Kidney epithelial cell (primary cell): Measurements from ENCODE around the gene LAMB4. TPM values are rescaled to one million over a fixed set of nuclear protein-coding genes. Genes with fewer than 3 reads are reported as not detected.

Source experiments
- DNase-seq: peaks from one replicate; pipeline ENCODE4 v3.0.0-alpha.2; 2010; ENCODE audit warnings: low read depth
- H3K27me3 ChIP-seq: 2 replicates; pipeline ENCODE4 v1.6.0; 2011; ENCODE audit warnings: low read length; ENCODE audit not compliant: control insufficient read depth, insufficient read depth
- H3K36me3 ChIP-seq: 2 replicates; pipeline ENCODE4 v1.5.1; 2011; ENCODE audit warnings: low read length; ENCODE audit not compliant: control insufficient read depth, insufficient read depth
- H3K4me3 ChIP-seq: 2 replicates; pipeline ENCODE4 v1.5.1; 2011; ENCODE audit warnings: low read depth, mild to moderate bottlenecking, control low read depth, low read length
- total RNA-seq: library from RNA; depleted of rRNA; stranded (reverse); fragments of >200 nt; gene quantifications from 2 replicates; pipeline ENCODE4 v1.2.3, GENCODE V29; 2015
- TF ChIP-seq, protein P1 (sequence below): IDR thresholded peaks from 2 replicates; pipeline ENCODE4 v1.5.1; 2011; ENCODE audit warnings: mild to moderate bottlenecking, moderate library complexity, low read length, control low read depth, inconsistent platforms; ENCODE audit not compliant: insufficient read depth, poor library complexity, severe bottlenecking

LAMB4 gene
- total RNA-seq, 1 donor from 2014 or later, result not detected

DNA sequence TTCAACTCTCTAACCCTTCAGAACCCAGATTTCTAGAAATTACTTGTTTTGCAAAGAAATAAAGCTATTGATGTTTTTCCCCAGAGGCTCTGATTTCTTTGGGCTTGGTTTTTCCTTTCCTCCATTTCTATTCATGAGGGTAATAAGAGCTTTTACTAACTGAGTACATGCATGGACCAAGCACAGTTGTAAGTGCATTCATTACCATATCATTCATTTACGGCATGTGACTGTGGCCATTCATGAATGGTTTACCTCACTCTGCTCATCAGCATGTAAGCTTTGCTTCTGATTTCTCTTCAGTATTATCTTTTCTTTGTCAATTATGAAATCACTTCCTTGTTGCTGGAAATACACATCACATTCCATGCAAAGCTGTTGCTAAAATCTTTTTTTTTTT is 42.4 kb downstream of the LAMB4 start:
- TF ChIP-seq, protein P1, sequence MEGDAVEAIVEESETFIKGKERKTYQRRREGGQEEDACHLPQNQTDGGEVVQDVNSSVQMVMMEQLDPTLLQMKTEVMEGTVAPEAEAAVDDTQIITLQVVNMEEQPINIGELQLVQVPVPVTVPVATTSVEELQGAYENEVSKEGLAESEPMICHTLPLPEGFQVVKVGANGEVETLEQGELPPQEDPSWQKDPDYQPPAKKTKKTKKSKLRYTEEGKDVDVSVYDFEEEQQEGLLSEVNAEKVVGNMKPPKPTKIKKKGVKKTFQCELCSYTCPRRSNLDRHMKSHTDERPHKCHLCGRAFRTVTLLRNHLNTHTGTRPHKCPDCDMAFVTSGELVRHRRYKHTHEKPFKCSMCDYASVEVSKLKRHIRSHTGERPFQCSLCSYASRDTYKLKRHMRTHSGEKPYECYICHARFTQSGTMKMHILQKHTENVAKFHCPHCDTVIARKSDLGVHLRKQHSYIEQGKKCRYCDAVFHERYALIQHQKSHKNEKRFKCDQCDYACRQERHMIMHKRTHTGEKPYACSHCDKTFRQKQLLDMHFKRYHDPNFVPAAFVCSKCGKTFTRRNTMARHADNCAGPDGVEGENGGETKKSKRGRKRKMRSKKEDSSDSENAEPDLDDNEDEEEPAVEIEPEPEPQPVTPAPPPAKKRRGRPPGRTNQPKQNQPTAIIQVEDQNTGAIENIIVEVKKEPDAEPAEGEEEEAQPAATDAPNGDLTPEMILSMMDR, result no peak
- H3K27me3 ChIP-seq, result no peaks in the 10 kb centered on the region
- H3K36me3 ChIP-seq, result no peaks in the 10 kb centered on the region
- DNase-seq, result no peak
- H3K4me3 ChIP-seq, result no peak overlapping the region

DNA sequence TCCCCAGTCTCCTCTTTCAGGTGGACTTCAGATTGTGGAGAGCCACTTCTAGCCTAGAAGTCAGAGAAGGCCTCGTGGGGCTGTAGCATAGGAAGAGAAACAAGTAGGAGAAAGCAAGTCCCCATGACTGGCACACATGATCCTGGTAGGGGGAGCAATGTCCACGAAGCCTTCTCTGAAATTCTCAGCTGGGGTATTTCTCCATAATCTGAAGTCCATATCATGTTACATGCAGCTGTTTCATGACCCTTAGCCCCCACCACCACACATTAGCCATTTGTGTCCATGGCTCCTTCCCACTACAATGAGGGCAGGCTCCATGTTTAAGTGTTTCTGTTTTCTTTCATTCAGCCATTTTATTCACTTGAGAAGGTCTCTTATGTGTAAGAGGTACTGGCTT is 43.2 kb downstream of the LAMB4 start:
- no peaks in the 10 kb centered on the region for H3K27me3 ChIP-seq
- H3K36me3 ChIP-seq, result no peaks in the 10 kb centered on the region
- no peak overlapping the region for H3K4me3 ChIP-seq
- TF ChIP-seq, protein P1, result no peak
- no peak for DNase-seq

DNA sequence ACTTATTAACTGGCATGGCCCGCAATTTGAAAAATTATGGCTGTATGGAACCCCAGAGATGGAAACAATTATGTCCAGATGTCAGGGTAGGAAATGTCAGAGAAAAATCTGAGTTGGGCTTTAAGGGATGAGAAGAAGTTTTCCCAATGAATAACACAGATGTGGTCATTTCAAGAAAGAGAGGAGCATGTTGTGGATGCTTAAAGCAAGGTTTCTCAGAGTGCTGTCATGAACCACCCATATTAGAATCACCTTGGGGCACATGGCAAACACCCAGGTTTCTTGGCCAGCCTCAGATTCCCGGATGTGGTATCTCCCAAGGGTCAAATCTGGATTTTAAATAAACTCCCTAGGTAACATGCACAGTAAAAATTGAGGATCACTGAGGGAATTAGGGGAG is 43.6 kb downstream of the LAMB4 start:
- TF ChIP-seq, protein P1, result no peak
- no peaks in the 10 kb centered on the region for H3K36me3 ChIP-seq
- no peaks in the 10 kb centered on the region for H3K27me3 ChIP-seq
- DNase-seq, result no peak
- no peak overlapping the region for H3K4me3 ChIP-seq

DNA sequence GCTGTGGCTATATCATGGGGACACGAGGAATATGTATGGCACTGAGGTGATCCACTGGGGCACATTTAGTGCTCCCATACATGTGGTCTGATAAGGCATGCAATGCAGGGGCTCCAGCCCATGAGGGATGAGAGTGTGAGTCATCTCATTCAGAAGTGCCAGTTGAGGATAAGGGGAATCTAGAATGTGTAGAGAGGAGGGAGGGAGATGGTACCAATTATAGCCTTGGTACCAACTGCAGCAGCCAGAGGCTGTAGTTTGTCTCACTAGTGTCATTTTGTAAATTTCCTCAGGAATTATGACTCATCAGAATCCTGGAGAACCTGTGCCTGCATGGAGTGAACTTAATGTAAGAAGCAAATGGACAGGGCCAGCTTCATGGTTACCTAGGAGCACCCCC is 46.2 kb downstream of the LAMB4 start:
- H3K27me3 ChIP-seq, result no peaks in the 10 kb centered on the region
- no peak overlapping the region for H3K4me3 ChIP-seq
- H3K36me3 ChIP-seq, result no peaks in the 10 kb centered on the region
- TF ChIP-seq, protein P1, result no peak
- no peak for DNase-seq

DNA sequence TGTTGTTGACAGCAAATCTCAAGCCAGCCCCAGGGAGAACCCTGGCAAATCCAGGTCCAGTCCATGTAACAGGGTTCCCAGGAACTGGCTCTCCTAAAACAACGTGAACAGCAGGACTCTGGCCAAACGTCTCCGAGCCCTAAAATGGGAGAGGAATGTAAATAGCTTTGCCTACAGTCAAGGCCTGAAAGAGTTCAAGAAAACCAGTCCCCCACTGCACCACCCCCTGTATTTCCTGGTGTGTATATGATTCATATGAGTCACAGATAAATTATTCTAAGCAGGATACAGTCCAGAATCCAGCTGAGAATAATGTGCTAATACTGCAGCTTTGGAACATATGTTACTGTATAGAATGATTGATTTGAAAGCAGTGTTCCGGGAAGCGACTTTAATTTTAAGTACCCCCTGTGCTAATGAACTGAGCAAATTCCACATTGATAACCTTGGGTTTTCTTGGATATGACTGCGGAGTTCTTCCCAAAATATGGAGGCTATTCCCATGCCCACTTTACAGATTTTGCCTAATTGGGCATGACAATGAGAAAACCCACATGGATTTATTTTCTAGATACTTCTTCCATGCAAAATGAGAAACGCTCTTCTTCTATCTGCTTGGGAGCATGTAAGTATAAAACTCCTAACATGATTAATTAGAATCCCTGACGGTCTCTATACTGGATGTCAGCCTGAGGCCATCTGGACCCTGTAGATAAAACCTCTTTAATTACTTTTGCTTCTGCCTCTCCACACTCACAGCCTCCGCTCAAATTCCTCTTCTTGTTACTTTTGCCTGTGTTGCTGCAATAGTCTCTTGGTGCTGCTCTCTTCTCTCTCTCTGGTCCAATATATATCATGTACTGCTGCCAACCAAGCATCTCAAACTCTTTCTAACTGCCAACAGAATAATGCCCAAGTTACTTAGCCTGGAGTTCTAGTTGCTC is 50.2 kb downstream of the LAMB4 start:
- TF ChIP-seq, protein P1, result no peak
- no peaks in the 10 kb centered on the region for H3K27me3 ChIP-seq
- no peaks in the 10 kb centered on the region for H3K36me3 ChIP-seq
- no peak overlapping the region for H3K4me3 ChIP-seq
- no peak for DNase-seq

DNA sequence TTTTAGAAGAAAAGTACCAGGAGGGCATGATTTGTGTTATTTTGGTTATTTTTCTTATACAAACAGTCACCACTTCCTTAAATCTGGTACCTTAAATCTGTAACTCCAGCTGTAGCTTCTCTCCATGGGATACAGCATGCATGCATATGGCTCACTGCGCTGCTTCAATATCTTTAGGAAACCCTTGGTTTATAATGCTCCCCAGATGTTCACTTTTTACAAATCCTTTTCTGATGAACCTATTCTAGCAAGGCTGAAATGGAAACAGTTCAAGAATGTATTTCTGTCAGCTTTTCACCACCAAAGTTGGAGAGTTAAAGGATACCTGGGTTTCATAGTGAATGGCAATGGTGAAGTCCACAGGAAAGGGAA is 50.9 kb downstream of the LAMB4 start:
- Histone ChIP-seq H3K36me3 (no peaks in the 10 kb centered on the region), H3K27me3 (no peaks in the 10 kb centered on the region), H3K4me3 (no peak overlapping the region)
- DNase-seq, result no peak
- TF ChIP-seq, protein P1, result no peak
